ENCODE measurements around the gene MAD2L1.

- TF ChIP-seq TEAD4 (IDR thresholded peaks at IDR 0.05) = no peak
- TF ChIP-seq TCF12 (IDR thresholded peaks at IDR 0.05; ENCODE audit: low read depth) = no peak
- no peak for TF ChIP-seq TAF1 (IDR thresholded peaks at IDR 0.05; ENCODE audit: low read depth)
- no peak for TF ChIP-seq FOXM1 (IDR thresholded peaks at IDR 0.05; ENCODE audit: borderline replicate concordance, low read depth)
- TF ChIP-seq EP300 (IDR thresholded peaks at IDR 0.05; ENCODE audit: borderline replicate concordance) = no peak
- TF ChIP-seq REST (IDR thresholded peaks at IDR 0.05; ENCODE audit: low read depth) = no peak
- no peak for TF ChIP-seq YY1 (IDR thresholded peaks at IDR 0.05; ENCODE audit: low read depth)
- TF ChIP-seq CEBPB (IDR thresholded peaks at IDR 0.05) = no peak
- TF ChIP-seq NFIC (IDR thresholded peaks at IDR 0.05) = no peak
Observed at GRCh38 chr4:120088507-120088906, 21.9 kb upstream of the MAD2L1 start.
